H9 (cell line): Measurements from ENCODE around the gene DNAJA4. TPM values are rescaled to one million over a fixed set of nuclear protein-coding genes. Genes with fewer than 3 reads are reported as not detected.

Experiments
- DNase-seq: peaks from one replicate; pipeline ENCODE4 v3.0.0-alpha.2; 2017
- H2AFZ ChIP-seq: one replicate; pipeline ENCODE4 v1.6.1; 2013; ENCODE audit warnings: mild to moderate bottlenecking, low read length, control low read depth, moderate library complexity
- H2AK5ac ChIP-seq: 2 replicates; pipeline ENCODE4 v1.6.1; 2013; ENCODE audit warnings: low read length, control low read depth, mixed read lengths; ENCODE audit not compliant: insufficient read length
- H2BK120ac ChIP-seq: one replicate; pipeline ENCODE4 v1.6.1; 2013; ENCODE audit warnings: low read depth, mild to moderate bottlenecking, low read length, control low read depth, inconsistent platforms; ENCODE audit not compliant: poor library complexity, severe bottlenecking
- H2BK12ac ChIP-seq: 2 replicates; pipeline ENCODE4 v1.6.1; 2013; ENCODE audit warnings: low read length, control low read depth, mixed read lengths, low read depth; ENCODE audit not compliant: insufficient read length
- H2BK15ac ChIP-seq: 2 replicates; pipeline ENCODE4 v1.6.1; 2013; ENCODE audit warnings: low read depth, low read length, control low read depth
- H2BK20ac ChIP-seq: one replicate; pipeline ENCODE4 v1.6.1; 2013; ENCODE audit warnings: low read depth, mild to moderate bottlenecking, low read length, control low read depth, inconsistent platforms; ENCODE audit not compliant: poor library complexity, severe bottlenecking
- H2BK5ac ChIP-seq: 2 replicates; pipeline ENCODE4 v1.6.1; 2013; ENCODE audit warnings: low read length, control low read depth, mixed read lengths; ENCODE audit not compliant: insufficient read length
- H3K14ac ChIP-seq: 2 replicates; pipeline ENCODE4 v1.6.1; 2013; ENCODE audit warnings: low read length, control low read depth; ENCODE audit not compliant: insufficient read depth
- H3K18ac ChIP-seq: 2 replicates; pipeline ENCODE4 v1.6.1; 2013; ENCODE audit warnings: low read depth, mild to moderate bottlenecking, mixed read lengths, low read length, control low read depth; ENCODE audit not compliant: insufficient read length
- H3K23ac ChIP-seq: 2 replicates; pipeline ENCODE4 v1.6.1; 2013; ENCODE audit warnings: low read length, control low read depth, mixed read lengths, low read depth; ENCODE audit not compliant: insufficient read length
- H3K23me2 ChIP-seq: 2 replicates; pipeline ENCODE4 v1.6.1; 2013; ENCODE audit warnings: low read depth, mild to moderate bottlenecking, mixed read lengths, low read length, control low read depth; ENCODE audit not compliant: insufficient read length, poor library complexity, severe bottlenecking
- H3K27ac ChIP-seq: 2 replicates; pipeline ENCODE4 v1.5.1; 2013; ENCODE audit warnings: low read length, control low read depth, mixed read lengths, low read depth; ENCODE audit not compliant: insufficient read length
- H3K27me3 ChIP-seq: 2 replicates; pipeline ENCODE4 v1.6.1; 2013; ENCODE audit warnings: low read length, control low read depth, inconsistent platforms; ENCODE audit not compliant: insufficient read depth
- H3K4ac ChIP-seq: 2 replicates; pipeline ENCODE4 v1.6.1; 2013; ENCODE audit warnings: low read depth, mild to moderate bottlenecking, control low read depth, inconsistent platforms, low read length, moderate library complexity
- H3K4me1 ChIP-seq: 2 replicates; pipeline ENCODE4 v1.6.1; 2013; ENCODE audit warnings: low read length, control low read depth, inconsistent platforms; ENCODE audit not compliant: insufficient read depth
- H3K4me2 ChIP-seq: 2 replicates; pipeline ENCODE4 v1.6.1; 2013; ENCODE audit warnings: low read length, control low read depth, mixed read lengths; ENCODE audit not compliant: insufficient read length, insufficient read depth
- H3K56ac ChIP-seq: 2 replicates; pipeline ENCODE4 v1.6.1; 2013; ENCODE audit warnings: low read depth, mild to moderate bottlenecking, mixed read lengths, low read length, control low read depth; ENCODE audit not compliant: insufficient read length
- H3K79me1 ChIP-seq: 2 replicates; pipeline ENCODE4 v1.6.1; 2013; ENCODE audit warnings: low read depth, mild to moderate bottlenecking, moderate library complexity, low read length, control low read depth, inconsistent platforms; ENCODE audit not compliant: insufficient read depth, poor library complexity, severe bottlenecking
- H3K79me2 ChIP-seq: 2 replicates; pipeline ENCODE4 v1.6.1; 2013; ENCODE audit warnings: low read length, control low read depth, inconsistent platforms; ENCODE audit not compliant: insufficient read depth
- H3K9ac ChIP-seq: 2 replicates; pipeline ENCODE4 v1.6.1; 2013; ENCODE audit warnings: low read length, control low read depth, mixed read lengths; ENCODE audit not compliant: insufficient read length; ENCODE audit errors: extremely low read depth
- H3K9me3 ChIP-seq: one replicate; pipeline ENCODE4 v1.6.1; 2013; ENCODE audit warnings: low read depth, low read length, inconsistent platforms; ENCODE audit not compliant: control insufficient read depth
- H3T11ph ChIP-seq: one replicate; pipeline ENCODE4 v1.6.1; 2013; ENCODE audit warnings: mild to moderate bottlenecking, low read length, control low read depth, inconsistent platforms
- H4K20me1 ChIP-seq: one replicate; pipeline ENCODE4 v1.6.1; 2013; ENCODE audit not compliant: control insufficient read depth, insufficient read length, insufficient read depth
- H4K5ac ChIP-seq: 2 replicates; pipeline ENCODE4 v1.6.1; 2013; ENCODE audit warnings: low read depth, mild to moderate bottlenecking, mixed read lengths, low read length, control low read depth; ENCODE audit not compliant: insufficient read length
- H4K8ac ChIP-seq: replicated peaks from 2 replicates; pipeline ENCODE4 v1.6.1; 2013; ENCODE audit warnings: low read length, control low read depth, mixed read lengths, low read depth; ENCODE audit not compliant: insufficient read length
- H4K91ac ChIP-seq: 2 replicates; pipeline ENCODE4 v1.6.1; 2013; ENCODE audit warnings: low read depth, mild to moderate bottlenecking, moderate library complexity, mixed read lengths, low read length, control low read depth; ENCODE audit not compliant: insufficient read length
- H3K27ac Mint-ChIP-seq, 3 experiments: 2 replicates in 2 of 3; 3 replicates in 1 of 3; pipeline ENCODE4 v1.8.0; 2020 to 2021; ENCODE audit warnings: mixed read lengths in 3 of 3, mild to moderate bottlenecking in 1 of 3, moderate library complexity in 1 of 3
- H3K27me3 Mint-ChIP-seq: 2 replicates; pipeline ENCODE4 v1.8.0; 2021; ENCODE audit warnings: low read depth, mild to moderate bottlenecking, moderate library complexity, mixed read lengths
- H3K36me3 Mint-ChIP-seq, 3 experiments: 2 replicates in 2 of 3; 3 replicates in 1 of 3; pipeline ENCODE4 v1.8.0; 2020 to 2021; ENCODE audit warnings: low read depth in 3 of 3, mixed read lengths in 3 of 3; ENCODE audit not compliant: insufficient read depth in 1 of 3
- H3K4me1 Mint-ChIP-seq, 2 experiments: 2 replicates each; pipeline ENCODE4 v1.8.0; 2020; ENCODE audit warnings: mixed read lengths in 2 of 2
- H3K4me3 Mint-ChIP-seq, 2 experiments: 2 replicates in 1 of 2; 3 replicates in 1 of 2; pipeline ENCODE4 v1.8.0; 2020 to 2021; ENCODE audit warnings: mild to moderate bottlenecking in 2 of 2, mixed read lengths in 2 of 2, moderate library complexity in 1 of 2
- H3K9me3 Mint-ChIP-seq, 2 experiments: 2 replicates in 1 of 2; 3 replicates in 1 of 2; pipeline ENCODE4 v1.8.0; 2020; ENCODE audit warnings: mild to moderate bottlenecking in 2 of 2, mixed read lengths in 2 of 2, moderate library complexity in 1 of 2
- WGBS: extraction: QIAGEN DNeasy Blood & Tissue Kit; methylation state at CpG from one replicate; pipeline ENCODE4 v1.1.7; 2013; ENCODE audit warnings: missing lambda C conversion rate, low lambda C conversion rate, mixed read lengths; ENCODE audit not compliant: insufficient read length; ENCODE audit errors: extremely low coverage; 5-methylcytosine and 5-hydroxymethylcytosine counted together
- total RNA-seq: library from RNA; stranded (reverse); gene quantifications from 2 replicates; pipeline ENCODE4 v1.2.1, GENCODE V29; 2021
- TF ChIP-seq, protein P1 (sequence below): fragments of 200-600 bp; sonication (generic); conservative IDR thresholded peaks from 3 replicates; pipeline ENCODE4 v1.8.0; 2021; ENCODE audit warnings: antibody characterized with exemption, mild to moderate bottlenecking

The DNAJA4 gene
- total RNA-seq, 1 experiment from 2014 or later, result 0.13 TPM

- H2AK5ac ChIP-seq, result no peak overlapping the region
- Mint-ChIP-seq H3K4me1 (no peaks in the 10 kb centered on the region), H3K4me3 (no peak overlapping the region), H3K36me3 (peaks cover 3 to 32% (median 5%) of the 10 kb centered on the region in 3 experiments; a peak in 4 of 7 replicates), H3K27ac (no peak overlapping the region), H3K9me3 (no peaks in the 10 kb centered on the region), H3K27me3 (no peaks in the 10 kb centered on the region)
- H4K8ac ChIP-seq, result no peak overlapping the region
- no peaks in the 10 kb centered on the region for H3K79me1 ChIP-seq
- no CpG with 5 or more reads among the region's 4 CpGs for WGBS
- H3K4ac ChIP-seq, result no peak overlapping the region
- no peaks in the 10 kb centered on the region for H3K9me3 ChIP-seq
- no peak overlapping the region for H3K56ac ChIP-seq
- no peak overlapping the region for H3K9ac ChIP-seq
- TF ChIP-seq, protein P1, sequence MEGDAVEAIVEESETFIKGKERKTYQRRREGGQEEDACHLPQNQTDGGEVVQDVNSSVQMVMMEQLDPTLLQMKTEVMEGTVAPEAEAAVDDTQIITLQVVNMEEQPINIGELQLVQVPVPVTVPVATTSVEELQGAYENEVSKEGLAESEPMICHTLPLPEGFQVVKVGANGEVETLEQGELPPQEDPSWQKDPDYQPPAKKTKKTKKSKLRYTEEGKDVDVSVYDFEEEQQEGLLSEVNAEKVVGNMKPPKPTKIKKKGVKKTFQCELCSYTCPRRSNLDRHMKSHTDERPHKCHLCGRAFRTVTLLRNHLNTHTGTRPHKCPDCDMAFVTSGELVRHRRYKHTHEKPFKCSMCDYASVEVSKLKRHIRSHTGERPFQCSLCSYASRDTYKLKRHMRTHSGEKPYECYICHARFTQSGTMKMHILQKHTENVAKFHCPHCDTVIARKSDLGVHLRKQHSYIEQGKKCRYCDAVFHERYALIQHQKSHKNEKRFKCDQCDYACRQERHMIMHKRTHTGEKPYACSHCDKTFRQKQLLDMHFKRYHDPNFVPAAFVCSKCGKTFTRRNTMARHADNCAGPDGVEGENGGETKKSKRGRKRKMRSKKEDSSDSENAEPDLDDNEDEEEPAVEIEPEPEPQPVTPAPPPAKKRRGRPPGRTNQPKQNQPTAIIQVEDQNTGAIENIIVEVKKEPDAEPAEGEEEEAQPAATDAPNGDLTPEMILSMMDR, result peak; percentile 54
- no peaks in the 10 kb centered on the region for H3K4me1 ChIP-seq
- no peak overlapping the region for H2BK5ac ChIP-seq
- no peaks in the 10 kb centered on the region for H3K23me2 ChIP-seq
- no peak overlapping the region for H2BK120ac ChIP-seq
- H3K27me3 ChIP-seq, result no peaks in the 10 kb centered on the region
- H3K79me2 ChIP-seq, result no peaks in the 10 kb centered on the region
- no peak overlapping the region for H3K4me2 ChIP-seq
- no peak overlapping the region for H2BK12ac ChIP-seq
- H3K14ac ChIP-seq, result no peak overlapping the region
- no peak overlapping the region for H2AFZ ChIP-seq
- DNase-seq, result no peak
- H3K18ac ChIP-seq, result no peak overlapping the region
- no peak overlapping the region for H4K91ac ChIP-seq
- no peak overlapping the region for H3T11ph ChIP-seq
- no peak overlapping the region for H3K23ac ChIP-seq
- no peak overlapping the region for H2BK15ac ChIP-seq
- no peaks in the 10 kb centered on the region for H4K20me1 ChIP-seq
- H3K27ac ChIP-seq, result no peak overlapping the region
- no peak overlapping the region for H2BK20ac ChIP-seq
- no peak overlapping the region for H4K5ac ChIP-seq
Observed at GRCh38 chr15:78284758-78285157, 20.4 kb downstream of the DNAJA4 start.
